Embryonic facial prominence (tissue), 1 donor: ENCODE data around the gene PLCB4.

Experiments
- DNase-seq: peaks from one replicate; pipeline ENCODE4 v3.0.0-alpha.2; 2016; ENCODE audit errors: extremely low spot score

Gene PLCB4

DNA sequence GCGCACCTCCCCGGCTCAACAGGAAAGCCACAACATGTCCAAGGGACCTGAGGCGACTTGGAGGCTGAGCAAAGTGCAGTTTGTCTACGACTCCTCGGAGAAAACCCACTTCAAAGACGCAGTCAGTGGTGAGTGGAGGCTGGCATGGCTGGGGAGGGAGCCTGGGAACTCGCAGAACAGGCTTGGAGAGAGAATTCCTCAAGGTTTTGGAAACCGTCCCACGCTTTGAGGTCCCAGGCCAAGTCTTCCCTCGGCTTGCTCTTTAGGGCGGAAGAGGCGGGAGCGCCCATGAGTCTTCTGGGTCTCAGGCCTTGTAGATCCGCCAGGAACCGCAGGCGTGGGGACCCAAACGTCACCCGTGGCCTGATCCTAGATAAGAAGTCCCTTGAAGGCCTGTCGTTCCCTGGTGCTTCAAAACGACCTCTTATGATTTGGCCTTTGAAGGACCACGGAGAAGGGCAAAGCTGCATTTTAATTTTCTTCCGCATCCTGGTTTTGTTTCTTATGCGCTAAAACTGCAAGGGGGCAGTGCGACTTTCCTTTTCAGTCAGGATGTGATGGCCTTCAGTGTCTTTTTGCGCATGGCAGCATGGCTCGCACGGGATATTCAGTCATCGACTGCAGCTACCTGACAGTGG lies 447.5 kb downstream of the PLCB4 start:
- DNase-seq, result no peak

DNA sequence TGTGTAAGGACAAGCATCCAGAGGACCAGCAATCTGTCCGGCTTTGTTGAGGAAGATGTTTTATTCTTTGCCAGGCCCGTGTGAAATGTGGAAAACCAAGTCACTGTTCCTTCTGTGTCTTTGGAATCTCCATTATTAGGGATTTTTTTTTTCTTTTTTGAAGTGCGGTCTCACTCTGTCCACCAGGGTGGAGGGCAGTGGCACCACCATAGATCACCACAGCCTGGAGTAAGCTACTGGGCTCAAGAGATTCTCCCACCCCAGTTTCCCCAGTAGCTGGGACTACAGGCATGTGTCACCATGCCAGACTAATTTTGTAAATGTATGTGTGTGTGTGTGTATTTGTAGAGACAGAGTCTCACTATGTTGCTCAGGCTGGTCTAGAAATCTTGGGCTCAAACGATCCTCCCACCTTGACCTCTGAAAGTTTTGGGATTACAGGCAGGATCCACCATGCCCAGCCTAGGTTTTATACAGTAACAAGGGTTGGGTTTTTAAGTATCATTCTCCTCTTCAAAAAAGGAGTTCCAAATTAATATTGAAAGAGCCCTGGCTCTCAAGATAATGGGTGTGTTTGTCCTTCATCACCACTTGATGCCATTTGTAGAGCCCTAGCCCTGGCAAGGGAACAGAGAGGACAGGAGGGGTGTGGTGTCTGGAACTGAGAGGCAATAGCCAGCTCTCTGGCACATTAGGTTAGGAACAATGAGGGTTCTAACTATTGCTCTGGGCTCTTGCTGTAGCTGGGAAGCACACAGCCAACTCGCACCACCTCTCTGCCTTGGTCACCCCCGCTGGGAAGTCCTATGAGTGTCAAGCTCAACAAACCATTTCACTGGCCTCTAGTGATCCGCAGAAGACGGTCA lies 448.6 kb downstream of the PLCB4 start:
- DNase-seq, result no peak

DNA sequence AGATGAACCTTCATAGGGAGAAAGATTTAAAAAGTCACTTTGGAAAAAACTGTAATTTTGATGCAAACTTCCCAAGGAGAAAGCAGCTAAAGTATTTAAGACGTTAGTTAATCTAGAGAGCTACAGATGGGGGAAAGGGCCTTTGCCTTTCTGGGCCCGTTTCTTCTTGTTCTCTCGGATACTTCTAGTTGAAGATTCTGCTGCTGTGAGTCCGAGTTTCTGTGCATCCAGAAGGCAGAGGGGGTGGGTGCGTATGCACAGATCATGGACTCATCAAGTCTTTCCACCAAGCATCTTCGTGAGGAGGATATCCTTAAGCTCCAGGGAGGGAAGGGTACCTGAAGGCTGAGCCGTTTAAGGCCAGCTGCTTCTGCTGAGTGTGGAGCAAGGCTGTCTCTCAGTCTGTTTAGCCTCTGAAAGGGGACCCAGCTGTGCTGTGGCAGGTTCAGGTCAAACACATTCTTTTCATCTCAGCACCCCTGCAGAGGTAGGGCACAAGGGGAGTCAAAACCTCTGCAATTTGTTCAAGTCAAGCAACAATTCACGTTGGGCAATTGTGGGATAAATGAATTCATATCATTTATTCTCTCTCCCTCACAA lies 449.8 kb downstream of the PLCB4 start:
- DNase-seq, result no peak

DNA sequence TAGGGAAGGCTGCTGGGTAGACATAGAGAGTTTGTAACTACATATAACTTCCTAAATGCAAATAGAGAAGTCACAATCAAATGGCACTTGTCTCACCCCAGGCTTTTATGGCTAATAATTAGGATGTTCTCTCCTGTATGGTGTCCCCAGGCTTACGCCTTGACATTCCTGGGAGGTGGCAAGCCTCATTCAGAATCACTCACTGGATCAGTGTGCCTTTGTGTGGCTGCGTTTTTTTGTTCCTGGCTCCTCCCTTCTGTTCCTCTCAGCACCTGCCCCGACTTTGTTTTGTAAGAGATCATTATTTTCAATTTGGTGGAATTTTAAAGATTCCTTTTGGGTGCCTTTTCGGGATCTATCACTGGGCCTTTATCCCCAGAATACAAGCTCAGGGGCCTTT lies 451.2 kb downstream of the PLCB4 start:
- DNase-seq, result no peak

DNA sequence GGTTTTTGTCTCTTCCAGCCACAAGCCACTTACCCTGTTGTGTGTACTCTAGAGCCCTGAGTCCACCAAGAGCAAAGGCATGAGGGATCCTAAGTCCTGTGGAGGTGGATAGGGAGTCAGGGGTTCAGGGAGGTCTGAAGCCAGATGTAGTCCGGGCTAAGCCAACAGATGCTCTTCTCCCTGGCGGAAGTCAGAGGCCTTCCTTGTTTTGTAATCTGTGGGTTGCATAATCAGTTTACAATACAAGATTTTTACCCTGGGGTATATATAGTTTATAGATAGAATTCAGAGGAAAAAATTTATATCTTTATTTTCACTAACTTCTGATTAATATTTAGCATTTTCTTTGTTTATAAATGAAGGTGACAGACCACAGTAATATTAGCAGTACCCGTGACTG lies 454.7 kb downstream of the PLCB4 start:
- no peak for DNase-seq
